ENCODE data around the gene KRT2.

The KRT2 gene

GRCh38 chr12:52692254-52692653, 40.2 kb upstream of the KRT2 start:
- Histone ChIP-seq H3K9ac (ENCODE audit: low read depth in 1 of 2, low read length in 2 of 2) (no peak overlapping the region), H3K4me1 (ENCODE audit: control insufficient read depth in 2 of 2, insufficient read depth in 2 of 2, low read length in 2 of 2) (peaks cover 3 to 14% of the 10 kb centered on the region in 2 donors), H3K4me3 (ENCODE audit: low read length in 2 of 2) (no peak overlapping the region), H3K27ac (ENCODE audit: low read depth in 2 of 2, low read length in 2 of 2) (no peak overlapping the region), H3K36me3 (ENCODE audit: control insufficient read depth in 2 of 2, insufficient read depth in 2 of 2, low read length in 2 of 2) (no peaks in the 10 kb centered on the region), H3K27me3 (ENCODE audit: control insufficient read depth in 2 of 2, insufficient read depth in 2 of 2, low read length in 2 of 2) (peaks cover 19 to 35% of the 10 kb centered on the region in 2 donors), H3K9me3 (ENCODE audit: control insufficient read depth in 2 of 2, low read length in 2 of 2) (no peaks in the 10 kb centered on the region)

- Histone ChIP-seq H3K9me3 (ENCODE audit: control insufficient read depth in 2 of 2, low read length in 2 of 2) (no peaks in the 10 kb centered on the region), H3K27me3 (ENCODE audit: control insufficient read depth in 2 of 2, insufficient read depth in 2 of 2, low read length in 2 of 2) (peaks cover 19 to 35% of the 10 kb centered on the region in 2 donors), H3K9ac (ENCODE audit: low read depth in 1 of 2, low read length in 2 of 2) (no peak overlapping the region), H3K36me3 (ENCODE audit: control insufficient read depth in 2 of 2, insufficient read depth in 2 of 2, low read length in 2 of 2) (no peaks in the 10 kb centered on the region), H3K27ac (ENCODE audit: low read depth in 2 of 2, low read length in 2 of 2) (no peak overlapping the region), H3K4me3 (ENCODE audit: low read length in 2 of 2) (no peak overlapping the region), H3K4me1 (ENCODE audit: control insufficient read depth in 2 of 2, insufficient read depth in 2 of 2, low read length in 2 of 2) (peaks cover 3 to 16% of the 10 kb centered on the region in 2 donors)
Measured at GRCh38 chr12:52691841-52692150, 39.8 kb upstream of the KRT2 start.

GRCh38 chr12:52691076-52691840, 39.2 kb upstream of the KRT2 start:
- Histone ChIP-seq H3K4me1 (ENCODE audit: control insufficient read depth in 2 of 2, insufficient read depth in 2 of 2, low read length in 2 of 2) (peaks cover 3 to 21% of the 10 kb centered on the region in 2 donors), H3K4me3 (ENCODE audit: low read length in 2 of 2) (peak overlapping the region; percentile 28 to 59), H3K27me3 (ENCODE audit: control insufficient read depth in 2 of 2, insufficient read depth in 2 of 2, low read length in 2 of 2) (peaks cover 19 to 33% of the 10 kb centered on the region in 2 donors), H3K36me3 (ENCODE audit: control insufficient read depth in 2 of 2, insufficient read depth in 2 of 2, low read length in 2 of 2) (no peaks in the 10 kb centered on the region), H3K9me3 (ENCODE audit: control insufficient read depth in 2 of 2, low read length in 2 of 2) (no peaks in the 10 kb centered on the region), H3K9ac (ENCODE audit: low read depth in 1 of 2, low read length in 2 of 2) (peak overlapping the region in 1 of 2 donors; percentile 39), H3K27ac (ENCODE audit: low read depth in 2 of 2, low read length in 2 of 2) (no peak overlapping the region)

GRCh38 chr12:52690351-52691075, 38.5 kb upstream of the KRT2 start:
- H3K9ac ChIP-seq (ENCODE audit: low read depth in 1 of 2, low read length in 2 of 2) = peak overlapping the region in 1 of 2 donors; percentile 39

GRCh38 chr12:52689936-52690335, 37.9 kb upstream of the KRT2 start:
- no peaks in the 10 kb centered on the region for H3K9me3 ChIP-seq (ENCODE audit: control insufficient read depth in 2 of 2, low read length in 2 of 2)
- no peak overlapping the region for H3K27ac ChIP-seq (ENCODE audit: low read depth in 2 of 2, low read length in 2 of 2)
- H3K4me3 ChIP-seq (ENCODE audit: low read length in 2 of 2) = no peak overlapping the region
- H3K36me3 ChIP-seq (ENCODE audit: control insufficient read depth in 2 of 2, insufficient read depth in 2 of 2, low read length in 2 of 2) = no peaks in the 10 kb centered on the region
- H3K4me1 ChIP-seq (ENCODE audit: control insufficient read depth in 2 of 2, insufficient read depth in 2 of 2, low read length in 2 of 2) = peaks cover 3 to 22% of the 10 kb centered on the region in 2 donors
- peaks cover 19 to 27% of the 10 kb centered on the region in 2 donors for H3K27me3 ChIP-seq (ENCODE audit: control insufficient read depth in 2 of 2, insufficient read depth in 2 of 2, low read length in 2 of 2)
- no peak overlapping the region for H3K9ac ChIP-seq (ENCODE audit: low read depth in 1 of 2, low read length in 2 of 2)

More at GRCh38 chr12:52690351-52691075, 38.5 kb upstream of the KRT2 start:
- Histone ChIP-seq H3K9me3 (ENCODE audit: control insufficient read depth in 2 of 2, low read length in 2 of 2) (no peaks in the 10 kb centered on the region), H3K27ac (ENCODE audit: low read depth in 2 of 2, low read length in 2 of 2) (no peak overlapping the region), H3K36me3 (ENCODE audit: control insufficient read depth in 2 of 2, insufficient read depth in 2 of 2, low read length in 2 of 2) (no peaks in the 10 kb centered on the region), H3K4me1 (ENCODE audit: control insufficient read depth in 2 of 2, insufficient read depth in 2 of 2, low read length in 2 of 2) (peaks cover 3 to 22% of the 10 kb centered on the region in 2 donors), H3K4me3 (ENCODE audit: low read length in 2 of 2) (peak overlapping the region; percentile 28 to 59), H3K27me3 (ENCODE audit: control insufficient read depth in 2 of 2, insufficient read depth in 2 of 2, low read length in 2 of 2) (peaks cover 19 to 29% of the 10 kb centered on the region in 2 donors)

- peaks cover 3 to 22% of the 10 kb centered on the region in 2 donors for H3K4me1 ChIP-seq (ENCODE audit: control insufficient read depth in 2 of 2, insufficient read depth in 2 of 2, low read length in 2 of 2)
- no peak overlapping the region for H3K4me3 ChIP-seq (ENCODE audit: low read length in 2 of 2)
- H3K27me3 ChIP-seq (ENCODE audit: control insufficient read depth in 2 of 2, insufficient read depth in 2 of 2, low read length in 2 of 2) = peaks cover 19 to 25% of the 10 kb centered on the region in 2 donors
- no peak overlapping the region for H3K27ac ChIP-seq (ENCODE audit: low read depth in 2 of 2, low read length in 2 of 2)
- H3K9me3 ChIP-seq (ENCODE audit: control insufficient read depth in 2 of 2, low read length in 2 of 2) = no peaks in the 10 kb centered on the region
- no peak overlapping the region for H3K9ac ChIP-seq (ENCODE audit: low read depth in 1 of 2, low read length in 2 of 2)
- H3K36me3 ChIP-seq (ENCODE audit: control insufficient read depth in 2 of 2, insufficient read depth in 2 of 2, low read length in 2 of 2) = no peaks in the 10 kb centered on the region
Measured at GRCh38 chr12:52689239-52689638, 37.2 kb upstream of the KRT2 start.

- no peak overlapping the region for H3K4me3 ChIP-seq (ENCODE audit: low read length in 2 of 2)
- H3K27me3 ChIP-seq (ENCODE audit: control insufficient read depth in 2 of 2, insufficient read depth in 2 of 2, low read length in 2 of 2) = peaks cover 19 to 25% of the 10 kb centered on the region in 2 donors
- H3K9ac ChIP-seq (ENCODE audit: low read depth in 1 of 2, low read length in 2 of 2) = no peak overlapping the region
- H3K4me1 ChIP-seq (ENCODE audit: control insufficient read depth in 2 of 2, insufficient read depth in 2 of 2, low read length in 2 of 2) = peaks cover 3 to 22% of the 10 kb centered on the region in 2 donors
- H3K36me3 ChIP-seq (ENCODE audit: control insufficient read depth in 2 of 2, insufficient read depth in 2 of 2, low read length in 2 of 2) = no peaks in the 10 kb centered on the region
- H3K27ac ChIP-seq (ENCODE audit: low read depth in 2 of 2, low read length in 2 of 2) = no peak overlapping the region
- H3K9me3 ChIP-seq (ENCODE audit: control insufficient read depth in 2 of 2, low read length in 2 of 2) = no peaks in the 10 kb centered on the region
Measured at GRCh38 chr12:52688481-52688880, 36.5 kb upstream of the KRT2 start.

GRCh38 chr12:52687497-52688385, 35.7 kb upstream of the KRT2 start:
- Histone ChIP-seq H3K36me3 (ENCODE audit: control insufficient read depth in 2 of 2, insufficient read depth in 2 of 2, low read length in 2 of 2) (no peaks in the 10 kb centered on the region), H3K4me3 (ENCODE audit: low read length in 2 of 2) (no peak overlapping the region), H3K9ac (ENCODE audit: low read depth in 1 of 2, low read length in 2 of 2) (no peak overlapping the region), H3K27ac (ENCODE audit: low read depth in 2 of 2, low read length in 2 of 2) (peak overlapping the region in 1 of 2 donors; percentile 4), H3K9me3 (ENCODE audit: control insufficient read depth in 2 of 2, low read length in 2 of 2) (no peaks in the 10 kb centered on the region), H3K27me3 (ENCODE audit: control insufficient read depth in 2 of 2, insufficient read depth in 2 of 2, low read length in 2 of 2) (peaks cover 19 to 24% of the 10 kb centered on the region in 2 donors), H3K4me1 (ENCODE audit: control insufficient read depth in 2 of 2, insufficient read depth in 2 of 2, low read length in 2 of 2) (peaks cover 3 to 22% of the 10 kb centered on the region in 2 donors)

- H3K4me1 ChIP-seq (ENCODE audit: control insufficient read depth in 2 of 2, insufficient read depth in 2 of 2, low read length in 2 of 2) = peaks cover 3 to 22% of the 10 kb centered on the region in 2 donors
- H3K27ac ChIP-seq (ENCODE audit: low read depth in 2 of 2, low read length in 2 of 2) = no peak overlapping the region
- H3K9ac ChIP-seq (ENCODE audit: low read depth in 1 of 2, low read length in 2 of 2) = no peak overlapping the region
- H3K4me3 ChIP-seq (ENCODE audit: low read length in 2 of 2) = no peak overlapping the region
- peaks cover 15 to 16% of the 10 kb centered on the region in 2 donors for H3K27me3 ChIP-seq (ENCODE audit: control insufficient read depth in 2 of 2, insufficient read depth in 2 of 2, low read length in 2 of 2)
- H3K36me3 ChIP-seq (ENCODE audit: control insufficient read depth in 2 of 2, insufficient read depth in 2 of 2, low read length in 2 of 2) = no peaks in the 10 kb centered on the region
- no peaks in the 10 kb centered on the region for H3K9me3 ChIP-seq (ENCODE audit: control insufficient read depth in 2 of 2, low read length in 2 of 2)
Measured at GRCh38 chr12:52686756-52687487, 34.9 kb upstream of the KRT2 start.

Measured in mucosa of rectum (tissue), 2 donors.